ENCODE data around the gene KBTBD2. TPM values are rescaled to one million over a fixed set of nuclear protein-coding genes. Genes with fewer than 3 reads are reported as not detected.
"Not testable (repeated sequence)": the region's sequence is repeated elsewhere in the genome, so short reads cannot be mapped to it uniquely, and the experiment has no call there.

KBTBD2 gene
- total RNA-seq, 1 donor from 2014 or later, result 25.7 TPM

DNA sequence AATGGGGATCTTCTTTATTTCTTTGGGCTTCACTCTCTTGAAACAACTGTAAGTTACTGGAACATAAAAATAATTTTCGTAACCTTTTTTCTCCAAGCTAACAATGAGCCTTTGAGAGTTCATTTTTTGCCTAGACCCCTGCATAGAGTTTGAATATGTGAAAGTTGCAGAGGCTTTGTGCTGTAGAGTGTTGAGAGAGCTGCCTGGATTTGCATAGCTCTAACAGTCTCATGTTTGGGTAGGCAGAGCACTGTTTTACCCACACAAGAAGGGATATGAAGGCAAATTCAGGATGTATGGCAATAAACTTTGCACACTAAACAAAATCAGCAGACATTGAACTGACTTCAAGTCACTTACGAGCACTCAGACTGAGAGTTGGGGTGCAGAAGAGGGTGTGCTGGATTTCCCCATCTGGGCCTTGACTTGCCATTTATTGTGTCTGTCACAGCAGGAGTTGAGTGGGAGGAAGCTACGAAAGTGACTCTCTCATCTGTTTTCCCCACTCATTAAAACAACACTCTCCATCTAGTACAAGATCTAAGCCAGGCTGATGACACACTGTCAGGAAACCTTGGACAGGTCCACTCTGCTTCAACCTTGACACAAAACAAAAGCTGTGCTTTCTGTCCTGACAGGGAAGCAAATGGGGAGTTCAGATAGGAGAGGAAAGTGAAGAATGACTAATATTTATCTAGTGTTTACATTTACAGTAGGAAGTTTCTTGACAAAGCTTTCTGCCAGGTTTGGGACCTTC, 62.4 kb downstream of the KBTBD2 start:
- H3K27ac Mint-ChIP-seq; intact Hi-C loops (cut with micrococcal nuclease); DNase-seq (ENCODE audit: low spot score); H3K36me3 Mint-ChIP-seq (ENCODE audit: low read depth); H3K4me1 Mint-ChIP-seq (ENCODE audit: low read depth); H3K4me3 Mint-ChIP-seq (ENCODE audit: low read depth); H3K9me3 Mint-ChIP-seq: not testable (repeated sequence)
- peaks cover 22% of the 10 kb centered on the region for H3K27me3 Mint-ChIP-seq (ENCODE audit: low read depth)

Other genes starting within 250 kb of the KBTBD2 start
- gene FKBP9, start 65.7 kb upstream of the KBTBD2 start, total RNA-seq, result 3.0 and 3.5 TPM in 2 replicates
- gene NT5C3A, start 171.0 kb upstream of the KBTBD2 start, total RNA-seq, result 30.0 and 33.3 TPM in 2 replicates
- 15.4 and 18.6 TPM in 2 replicates for gene RP9, start 217.6 kb upstream of the KBTBD2 start, total RNA-seq
- gene BBS9, start 237.8 kb upstream of the KBTBD2 start, total RNA-seq, result 4.8 and 6.8 TPM in 2 replicates

Data from activated T-helper 2 cell treated with anti-CD3 and anti-CD28 coated beads, Interferon-gamma antibody, Interleukin-2, Interleukin-4, amounts not matched to agents 10 μg/mL and 5 μg/mL and 100 μg/mL, durations not matched to agents 14 hours and 24 hours and 36 hours (primary cell).